HG03469 (cell line): Measurements from ENCODE around the gene IQCK.

Experiments
- ATAC-seq: cut with Tn5 transposase; IDR thresholded peaks from one replicate; pipeline ENCODE4 v1.9.1; 2021; ENCODE audit warnings: mild to moderate bottlenecking, moderate library complexity, moderate number of reproducible peaks; ENCODE audit not compliant: unreplicated experiment

Gene IQCK

DNA sequence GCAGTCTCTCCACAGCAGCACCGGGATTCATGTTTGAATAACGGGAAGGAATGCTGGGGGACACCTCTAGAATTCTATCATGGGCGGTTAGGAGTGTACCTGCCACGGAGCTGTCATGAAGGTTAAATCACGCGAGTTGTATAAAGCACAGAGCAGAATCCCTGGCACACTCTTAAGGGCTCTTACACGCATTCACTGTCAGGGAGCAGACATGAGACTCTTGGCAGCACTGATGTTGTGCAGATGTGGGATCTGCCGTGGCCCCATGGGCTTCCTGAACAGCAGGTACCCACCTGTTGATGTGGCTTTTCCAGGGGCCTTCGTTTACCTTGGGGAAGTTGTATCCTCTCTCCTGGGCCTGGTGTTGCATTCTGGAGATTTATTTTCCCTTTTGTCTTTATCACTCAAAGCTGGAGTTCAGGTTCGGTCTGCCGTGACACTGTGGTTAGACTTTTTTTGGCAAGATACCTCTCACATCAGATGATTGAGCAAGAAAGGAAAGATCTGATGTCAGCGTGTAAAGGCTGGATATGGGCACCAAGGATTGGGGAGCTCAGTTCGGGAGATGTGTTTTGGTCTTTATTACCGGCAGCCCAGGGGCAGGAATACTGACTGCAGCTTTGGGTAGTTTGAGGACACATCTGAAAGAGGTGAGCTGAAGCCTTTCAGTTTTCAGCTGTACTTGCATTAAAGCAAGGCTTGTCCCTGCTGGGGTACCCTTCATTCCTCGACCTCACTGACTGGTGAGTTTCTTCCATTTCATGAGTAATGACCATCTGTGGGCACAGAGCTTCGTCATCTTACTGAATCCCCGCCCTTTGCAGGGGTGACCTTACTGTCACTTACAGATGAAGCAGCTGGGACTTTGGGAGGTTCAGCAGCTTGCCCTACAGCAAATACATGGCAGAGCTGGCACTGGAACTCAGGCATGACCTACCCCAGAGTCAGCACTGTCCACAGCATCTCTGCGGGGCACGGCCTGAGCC, 19.3 kb upstream of the IQCK start:
- ATAC-seq, result no peak

- no peak for ATAC-seq
These were observed 18.6 kb upstream of the IQCK start for GRCh38 chr16:19699472-19699871.

GRCh38 chr16:19700319-19700781, 17.7 kb upstream of the IQCK start:
- ATAC-seq, result no peak

DNA sequence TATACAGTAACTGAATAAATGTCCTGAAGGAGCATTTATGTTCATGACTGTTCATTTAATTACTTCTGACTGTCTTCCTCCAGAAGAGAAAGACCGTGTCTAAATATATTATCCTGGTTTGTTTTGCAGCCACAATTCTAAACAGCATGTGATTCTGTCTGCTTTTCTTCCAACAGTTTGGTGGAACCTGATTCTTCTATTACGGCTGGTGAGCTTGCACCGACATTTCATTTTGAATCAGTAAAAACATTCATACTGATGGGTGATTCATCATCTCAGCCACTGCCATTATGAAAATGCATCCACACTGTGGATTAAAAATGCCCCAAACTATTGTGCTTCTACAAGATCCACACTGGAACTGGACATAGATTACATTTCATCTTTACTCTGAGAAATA, 17.0 kb upstream of the IQCK start:
- no peak for ATAC-seq

DNA sequence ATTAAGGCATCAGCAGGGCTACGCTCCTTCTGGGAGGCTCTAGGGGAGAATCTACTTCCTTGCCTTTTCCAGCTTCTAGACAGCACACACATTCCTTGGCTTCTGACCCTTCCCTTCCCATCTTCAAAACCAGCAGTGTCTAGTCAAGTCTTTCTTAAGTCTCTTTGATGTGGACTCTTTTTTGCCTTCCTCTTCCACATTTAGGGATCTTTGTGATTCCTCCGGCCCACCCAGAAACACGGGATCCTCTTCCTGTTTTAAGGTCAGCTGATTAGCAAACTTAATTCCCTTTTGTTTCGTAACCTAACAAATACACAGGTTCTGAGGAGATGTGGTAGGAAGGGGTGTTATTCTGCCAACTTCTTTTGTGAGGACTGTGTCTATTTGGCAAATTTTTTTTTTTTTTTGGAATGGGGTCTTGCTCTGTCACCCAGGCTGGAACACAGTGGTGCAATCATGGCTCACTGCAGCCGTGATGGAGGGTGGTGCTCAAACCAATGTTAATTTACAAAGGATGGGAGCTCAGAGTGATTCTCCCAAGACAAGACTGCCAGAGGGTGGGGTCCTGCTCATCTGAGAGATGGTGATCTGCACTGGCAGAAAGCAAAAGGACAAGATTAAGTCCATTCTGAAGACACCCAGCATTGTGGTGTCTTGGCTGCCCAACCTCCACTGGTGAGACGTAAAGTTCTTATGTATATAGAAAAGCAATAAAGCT, 14.7 kb upstream of the IQCK start:
- no peak for ATAC-seq

GRCh38 chr16:19704321-19705145, 13.5 kb upstream of the IQCK start:
- ATAC-seq, result no peak

- ATAC-seq, result no peak
These were observed 12.9 kb upstream of the IQCK start for GRCh38 chr16:19705146-19705501.

DNA sequence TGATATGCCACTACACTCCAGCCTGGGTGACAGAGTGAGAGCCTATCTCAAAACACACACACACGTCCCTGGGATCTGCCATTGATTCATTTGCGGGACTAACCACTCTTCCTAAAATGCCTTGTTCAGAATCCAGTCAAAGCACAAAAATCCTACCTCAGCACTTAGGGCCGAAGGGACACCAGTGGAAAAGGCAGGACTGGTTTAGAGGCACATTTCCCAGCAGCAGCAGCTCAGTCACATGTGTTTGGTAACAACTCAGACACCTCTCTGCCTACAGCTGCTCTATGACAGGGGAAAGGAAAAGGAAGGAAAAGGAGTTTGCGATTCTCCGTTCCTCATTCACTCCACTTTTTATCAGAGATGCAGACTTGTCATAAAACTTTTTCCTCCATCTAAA, 12.2 kb upstream of the IQCK start:
- no peak for ATAC-seq

- no peak for ATAC-seq
These were observed 11.2 kb upstream of the IQCK start for GRCh38 chr16:19706846-19707245.

DNA sequence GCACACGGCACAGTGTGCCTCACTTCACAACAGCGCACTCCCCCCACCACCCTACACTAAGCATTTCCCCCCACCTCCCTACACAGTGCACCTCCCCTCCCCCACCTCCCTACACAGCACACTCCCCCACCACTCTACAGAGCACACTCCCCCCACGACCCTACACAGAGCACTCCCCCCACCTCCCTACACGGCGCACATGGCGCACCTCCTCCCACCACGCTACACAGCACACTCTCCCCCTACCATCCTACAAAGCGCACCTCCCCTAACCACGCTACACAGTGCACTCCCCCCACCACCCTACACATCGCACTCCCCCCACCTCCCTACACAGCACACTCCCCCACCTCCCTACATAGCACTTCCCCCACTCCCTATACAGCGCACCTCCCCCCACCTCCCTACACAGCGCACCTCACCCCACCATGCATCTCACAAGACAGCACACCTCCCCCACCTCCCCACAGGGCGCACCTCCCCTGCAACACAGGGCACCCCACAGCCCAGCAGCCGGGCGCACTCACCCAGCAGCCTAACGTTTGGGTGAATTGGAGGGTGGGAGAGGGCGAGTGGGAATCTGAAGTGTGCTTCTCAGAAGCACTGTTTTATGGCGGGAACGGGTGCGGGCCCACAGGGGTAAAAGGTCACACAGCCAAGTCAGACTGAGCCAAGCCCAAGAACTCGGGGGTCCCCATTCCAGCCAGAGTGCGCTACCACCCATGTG, 10.3 kb upstream of the IQCK start:
- ATAC-seq, result no peak

GRCh38 chr16:19708296-19709205, 9.5 kb upstream of the IQCK start:
- no peak for ATAC-seq

DNA sequence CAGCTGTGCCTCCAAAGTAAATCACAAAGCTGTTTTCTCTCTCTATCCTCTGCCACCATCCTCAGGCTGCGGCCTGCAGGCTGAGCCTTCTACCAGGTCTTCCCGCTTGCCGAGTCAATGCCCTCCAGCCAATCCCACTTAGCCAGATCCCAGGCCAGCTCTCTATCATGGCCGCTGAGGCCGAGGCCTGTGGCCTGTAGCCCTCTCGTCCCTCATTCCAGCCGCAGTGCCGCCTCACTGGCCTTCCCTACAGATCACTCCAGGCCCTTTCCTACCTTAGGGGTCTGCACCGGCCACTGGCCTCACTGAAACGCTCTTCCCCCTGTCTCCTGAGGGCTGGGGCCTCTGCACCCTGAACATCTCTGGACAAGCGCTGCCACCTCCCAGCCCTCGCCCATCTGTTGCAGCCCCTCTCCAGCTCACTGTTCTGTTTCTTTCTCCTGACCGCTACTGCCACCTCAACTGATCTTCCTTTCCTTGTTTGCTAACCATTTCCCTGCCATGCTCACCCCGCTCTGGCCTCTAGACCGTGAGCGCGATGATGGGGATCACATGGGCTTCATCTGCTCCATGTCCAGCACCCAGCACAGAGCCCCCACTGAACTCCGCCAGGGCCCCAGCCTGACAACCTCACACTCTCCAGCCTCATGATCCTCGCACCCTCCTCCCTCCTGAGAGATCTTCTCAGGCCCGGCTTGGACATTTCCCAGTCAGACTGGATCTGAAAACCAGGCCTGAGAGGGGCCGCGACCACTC, 8.5 kb upstream of the IQCK start:
- no peak for ATAC-seq

DNA sequence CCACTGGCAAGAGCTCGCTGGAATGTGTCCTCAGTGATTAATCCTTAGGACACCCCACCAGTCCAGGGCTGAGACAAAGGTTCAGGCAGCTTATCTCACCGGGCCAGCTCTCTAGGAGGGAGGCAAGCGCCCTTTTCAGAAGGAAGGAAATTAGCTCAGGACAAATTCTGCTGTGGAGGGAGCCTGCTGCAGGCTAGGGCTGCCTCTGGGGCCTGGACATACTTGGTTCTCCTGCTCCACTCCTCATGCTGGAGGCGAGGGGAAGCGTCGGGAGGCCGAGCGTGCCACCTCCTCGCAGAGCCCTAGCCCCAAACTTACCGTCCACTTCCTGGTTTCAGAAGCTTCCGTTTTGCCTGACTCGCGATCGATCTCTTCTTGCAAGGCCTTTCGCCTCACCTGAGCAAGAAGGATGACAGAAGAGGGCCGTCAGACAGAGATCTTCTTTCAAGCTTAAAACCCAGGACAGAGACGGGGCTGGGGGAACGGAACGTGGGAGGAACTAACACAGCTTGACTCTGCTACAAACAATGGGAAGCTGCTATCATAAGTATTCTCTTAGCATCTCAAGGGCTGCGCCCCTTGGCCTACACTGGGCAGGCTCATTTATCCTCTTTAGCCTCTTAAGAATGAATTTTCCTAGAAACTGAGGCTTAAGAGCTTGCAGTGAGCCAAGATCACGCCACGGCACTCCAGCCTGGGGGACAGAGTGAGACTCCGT, 7.7 kb upstream of the IQCK start:
- ATAC-seq, result no peak

DNA sequence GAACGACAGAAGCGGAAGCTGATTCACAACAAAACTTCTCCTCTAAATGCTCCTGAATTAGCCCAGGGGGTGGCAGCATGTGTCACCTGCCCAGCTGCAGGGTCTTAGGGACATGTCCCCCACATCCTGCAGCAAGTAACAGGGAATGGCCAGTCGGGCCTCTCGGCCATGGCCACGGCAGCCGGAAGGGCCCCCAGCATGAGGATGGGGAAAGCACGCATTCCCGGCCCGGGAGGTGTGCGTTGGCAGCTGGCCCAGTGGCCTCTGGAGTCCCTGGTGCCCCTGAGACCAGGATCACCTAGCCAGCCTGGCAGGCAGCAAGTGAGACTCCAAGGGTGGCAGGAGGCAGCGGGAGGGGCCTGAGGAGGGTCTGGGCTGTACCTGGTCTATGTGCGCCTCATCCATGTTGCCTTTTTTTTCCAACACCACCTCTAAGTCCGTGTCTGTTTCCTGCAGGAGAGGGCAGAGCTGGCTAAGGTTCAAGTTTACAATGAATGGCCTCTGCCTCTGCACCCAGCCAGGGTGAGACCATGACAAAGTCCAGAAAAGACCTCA, 7.0 kb upstream of the IQCK start:
- no peak for ATAC-seq

DNA sequence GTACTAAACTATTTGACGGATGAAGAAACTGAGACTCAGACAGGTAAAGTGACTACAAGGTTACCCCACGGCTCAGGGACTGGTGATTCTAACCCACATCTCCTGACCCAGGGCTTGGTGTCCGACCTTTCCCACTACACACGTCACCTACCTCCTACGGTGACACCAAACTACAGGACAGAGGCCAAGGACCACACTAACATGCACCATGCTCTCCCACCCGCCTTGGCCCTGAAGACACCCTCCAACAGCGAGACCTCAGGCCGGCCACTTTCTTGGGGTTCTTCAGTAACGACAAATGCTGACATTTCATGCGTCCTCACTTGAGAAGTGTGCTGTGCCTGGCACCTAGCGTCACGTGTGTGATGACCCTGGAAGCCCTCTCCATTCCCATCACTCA, 6.4 kb upstream of the IQCK start:
- ATAC-seq, result no peak

DNA sequence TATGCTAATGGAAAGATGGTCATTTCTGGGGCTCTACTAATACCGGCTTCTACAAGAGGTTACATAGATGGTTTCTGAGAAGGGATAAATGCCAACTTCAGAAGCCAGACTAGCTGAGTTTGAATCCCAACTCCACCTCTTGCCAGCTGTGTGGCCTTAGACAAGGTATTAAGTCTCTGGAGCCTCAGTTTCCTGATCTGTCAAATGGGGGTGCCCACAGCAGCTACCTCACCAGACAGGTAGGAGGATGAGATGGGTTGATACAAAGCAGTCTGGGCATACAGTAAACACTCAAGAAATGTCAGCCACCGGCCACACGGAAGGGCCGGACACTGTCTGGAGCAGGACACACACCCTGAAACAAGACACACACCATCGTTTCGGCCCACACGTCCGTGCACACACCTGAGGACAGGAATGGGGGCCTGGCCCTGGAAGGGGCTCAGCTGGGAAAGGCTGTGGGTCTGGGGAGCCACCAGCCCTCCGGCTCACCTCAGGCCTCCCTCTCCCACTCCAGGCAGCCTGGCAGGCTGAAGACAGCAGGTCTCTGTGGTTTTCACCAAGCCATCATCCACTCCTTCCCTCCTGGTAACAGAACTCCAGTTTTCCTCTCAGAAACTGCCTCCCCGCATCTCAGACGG, 5.5 kb upstream of the IQCK start:
- ATAC-seq, result no peak

DNA sequence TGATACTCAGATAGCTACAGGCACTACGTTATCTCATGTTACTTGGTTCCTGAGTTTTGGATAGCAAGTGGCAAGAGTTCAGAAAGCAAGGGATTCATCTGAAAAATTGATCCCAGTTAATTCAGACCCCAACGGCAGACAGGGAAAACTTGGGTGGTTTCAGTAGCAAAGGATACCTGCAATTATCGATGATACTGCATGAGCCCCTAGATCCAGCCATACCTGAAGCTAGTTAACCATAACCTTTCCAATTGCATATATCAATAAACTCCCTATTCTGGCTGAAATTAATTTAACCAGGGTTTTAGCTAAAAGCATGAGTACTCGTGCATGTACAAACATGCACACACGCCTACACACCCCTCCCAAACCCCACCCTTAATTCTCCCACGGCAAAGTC, 4.4 kb upstream of the IQCK start:
- ATAC-seq, result no peak
